A673 (cell line): ENCODE measurements around the gene IFFO2.

Experiments used
- CTCF ChIP-seq: fragments of 300-800, 200-600 bp; sonication (generic); conservative IDR thresholded peaks from 2 replicates; pipeline ENCODE4 v1.5.1; 2017; ENCODE audit warnings: low read depth, mild to moderate bottlenecking, antibody characterized with exemption, low read length, moderate library complexity, mixed read lengths
- EZH2 ChIP-seq: fragments of 200-600 bp; sonication (generic); IDR thresholded peaks from 2 replicates; pipeline ENCODE4 v1.6.1; 2017; ENCODE audit warnings: borderline replicate concordance, low read depth, mild to moderate bottlenecking, mixed read lengths, antibody characterized with exemption, low read length; ENCODE audit not compliant: poor library complexity, severe bottlenecking

DNA sequence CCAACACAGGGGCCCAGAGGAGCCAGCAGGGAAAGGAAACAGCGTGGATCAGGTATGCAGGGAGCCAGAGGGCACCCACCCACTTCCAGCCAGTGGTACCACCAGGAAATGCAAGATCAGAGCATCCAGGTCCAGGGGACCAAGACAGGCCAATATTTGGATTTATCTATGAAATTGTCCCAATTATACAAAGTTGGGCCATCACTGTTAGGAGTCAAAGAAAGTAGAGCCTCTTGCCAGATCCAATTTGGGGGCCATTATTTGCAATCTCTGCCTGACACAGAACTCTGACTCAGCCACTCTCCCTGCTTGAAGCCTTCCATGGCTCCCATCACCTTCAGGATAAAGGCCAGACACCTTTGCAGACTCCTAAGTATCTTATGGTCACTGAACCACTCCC is 75.9 kb downstream of the IFFO2 start:
- TF ChIP-seq CTCF (no peak), EZH2 (no peak)
